IPS-18c (cell line): ENCODE data around the gene TNFRSF19.

Source experiments
- H3K4me3 ChIP-seq: 2 replicates; pipeline ENCODE4 v1.7.0; 2013; ENCODE audit warnings: low read depth, mild to moderate bottlenecking, low read length, moderate library complexity; ENCODE audit not compliant: insufficient read depth
- H3K9me3 ChIP-seq: one replicate; pipeline ENCODE4 v1.6.1; 2013; ENCODE audit warnings: mild to moderate bottlenecking, low read length, moderate library complexity; ENCODE audit not compliant: control insufficient read depth, insufficient read depth

Gene TNFRSF19

GRCh38 chr13:23631311-23632047, 61.3 kb downstream of the TNFRSF19 start:
- H3K4me3 ChIP-seq, result no peak overlapping the region
- H3K9me3 ChIP-seq, result no peaks in the 10 kb centered on the region

GRCh38 chr13:23632048-23632582, 61.9 kb downstream of the TNFRSF19 start:
- H3K4me3 ChIP-seq, result no peak overlapping the region
- no peaks in the 10 kb centered on the region for H3K9me3 ChIP-seq

GRCh38 chr13:23632741-23633140, 62.5 kb downstream of the TNFRSF19 start:
- Histone ChIP-seq H3K4me3 (no peak overlapping the region), H3K9me3 (no peaks in the 10 kb centered on the region)

- H3K4me3 ChIP-seq, result no peak overlapping the region
These were observed 64.7 kb downstream of the TNFRSF19 start for GRCh38 chr13:23634897-23635296.

GRCh38 chr13:23636360-23636759, 66.1 kb downstream of the TNFRSF19 start:
- no peak overlapping the region for H3K4me3 ChIP-seq

More at GRCh38 chr13:23634897-23635296, 64.7 kb downstream of the TNFRSF19 start:
- no peaks in the 10 kb centered on the region for H3K9me3 ChIP-seq

GRCh38 chr13:23637829-23638228, 67.6 kb downstream of the TNFRSF19 start:
- no peak overlapping the region for H3K4me3 ChIP-seq
- H3K9me3 ChIP-seq, result no peaks in the 10 kb centered on the region

More at GRCh38 chr13:23636360-23636759, 66.1 kb downstream of the TNFRSF19 start:
- H3K9me3 ChIP-seq, result no peaks in the 10 kb centered on the region

- no peaks in the 10 kb centered on the region for H3K9me3 ChIP-seq
- no peak overlapping the region for H3K4me3 ChIP-seq
These were observed 69.5 kb downstream of the TNFRSF19 start for GRCh38 chr13:23639674-23640073.

GRCh38 chr13:23642110-23642509, 71.9 kb downstream of the TNFRSF19 start:
- H3K9me3 ChIP-seq, result no peaks in the 10 kb centered on the region
- H3K4me3 ChIP-seq, result no peak overlapping the region

GRCh38 chr13:23643338-23644125, 73.3 kb downstream of the TNFRSF19 start:
- H3K9me3 ChIP-seq, result no peaks in the 10 kb centered on the region

GRCh38 chr13:23644126-23644419, 73.9 kb downstream of the TNFRSF19 start:
- no peaks in the 10 kb centered on the region for H3K9me3 ChIP-seq
- no peak overlapping the region for H3K4me3 ChIP-seq

More at GRCh38 chr13:23643338-23644125, 73.3 kb downstream of the TNFRSF19 start:
- no peak overlapping the region for H3K4me3 ChIP-seq

- Histone ChIP-seq H3K9me3 (no peaks in the 10 kb centered on the region), H3K4me3 (no peak overlapping the region)
These were observed 74.4 kb downstream of the TNFRSF19 start for GRCh38 chr13:23644527-23645138.

GRCh38 chr13:23645851-23646250, 75.6 kb downstream of the TNFRSF19 start:
- Histone ChIP-seq H3K9me3 (no peaks in the 10 kb centered on the region), H3K4me3 (no peak overlapping the region)

GRCh38 chr13:23651439-23651838, 81.2 kb downstream of the TNFRSF19 start:
- H3K4me3 ChIP-seq, result no peak overlapping the region
- no peaks in the 10 kb centered on the region for H3K9me3 ChIP-seq

GRCh38 chr13:23651887-23652286, 81.7 kb downstream of the TNFRSF19 start:
- no peaks in the 10 kb centered on the region for H3K9me3 ChIP-seq
- no peak overlapping the region for H3K4me3 ChIP-seq

- no peaks in the 10 kb centered on the region for H3K9me3 ChIP-seq
- no peak overlapping the region for H3K4me3 ChIP-seq
These were observed 82.9 kb downstream of the TNFRSF19 start for GRCh38 chr13:23652909-23653726.

GRCh38 chr13:23654111-23655110, 84.2 kb downstream of the TNFRSF19 start:
- H3K4me3 ChIP-seq, result no peak overlapping the region

More at GRCh38 chr13:23654111-23655110, 84.2 kb downstream of the TNFRSF19 start:
- H3K9me3 ChIP-seq, result no peaks in the 10 kb centered on the region
